MCF 10A (cell line): ENCODE data around the gene ANKLE2. TPM values are rescaled to one million over a fixed set of nuclear protein-coding genes. Genes with fewer than 3 reads are reported as not detected.

Source experiments
- BruUV-seq: library from RNA; stranded (reverse); fragments of 400-500 nt; replicated peaks from 2 replicates; lab custom pipeline; 2021; lab: Mats Ljungman, UMichigan
- CTCF ChIA-PET: fragments of 300-600 bp; sonication (Branson Sonifier 250); formaldehyde crosslinking; extraction: SDS; loops from one replicate; lab custom pipeline; 2021; ENCODE audit warnings: antibody characterized with exemption, inconsistent platforms; lab: Yijun Ruan, JAX
- POLR2A ChIA-PET: fragments of 300-600, 350-650 bp; sonication (Branson Sonifier 250); formaldehyde crosslinking; extraction: SDS; loops from one replicate; lab custom pipeline; 2020; ENCODE audit warnings: antibody characterized with exemption, inconsistent platforms; lab: Yijun Ruan, JAX
- DNase-seq: peaks from one replicate; pipeline ENCODE4 v3.0.0-alpha.2; 2018; ENCODE audit not compliant: unreplicated experiment
- H3K27ac Mint-ChIP-seq: one replicate; pipeline ENCODE4 v1.8.0; 2022; ENCODE audit warnings: mild to moderate bottlenecking, low read depth, mixed read lengths; ENCODE audit not compliant: unreplicated experiment
- H3K27me3 Mint-ChIP-seq: one replicate; pipeline ENCODE4 v1.8.0; 2022; ENCODE audit warnings: mixed read lengths; ENCODE audit not compliant: insufficient read depth, unreplicated experiment
- H3K36me3 Mint-ChIP-seq: one replicate; pipeline ENCODE4 v1.8.0; 2022; ENCODE audit warnings: mild to moderate bottlenecking, moderate library complexity, mixed read lengths; ENCODE audit not compliant: insufficient read depth, unreplicated experiment
- H3K4me1 Mint-ChIP-seq: one replicate; pipeline ENCODE4 v1.8.0; 2022; ENCODE audit warnings: mixed read lengths; ENCODE audit not compliant: insufficient read depth, unreplicated experiment
- H3K4me3 Mint-ChIP-seq: one replicate; pipeline ENCODE4 v1.8.0; 2022; ENCODE audit warnings: mild to moderate bottlenecking, moderate library complexity, mixed read lengths; ENCODE audit not compliant: unreplicated experiment
- H3K9me3 Mint-ChIP-seq: one replicate; pipeline ENCODE4 v1.8.0; 2022; ENCODE audit warnings: mixed read lengths; ENCODE audit not compliant: unreplicated experiment
- CTCF ChIP-seq: fragments of 200-600 bp; IDR thresholded peaks from one replicate; pipeline ENCODE4 v1.8.0; 2022; ENCODE audit warnings: antibody characterized with exemption, mild to moderate bottlenecking; ENCODE audit not compliant: unreplicated experiment
- intact Hi-C: fragments of 100-400 bp; cut with micrococcal nuclease; formaldehyde crosslinking; loops from 2 replicates; pipeline ENCODE4 v1.14.1; 2022
- total RNA-seq: library from RNA; stranded (reverse); gene quantifications from 2 replicates; pipeline ENCODE4 v1.2.3, GENCODE V29; 2022

Gene ANKLE2
- total RNA-seq, 1 experiment from 2014 or later = 142 TPM

GRCh38 chr12:132677492-132677891 is 84.1 kb downstream of the ANKLE2 start:
- no TSS peak for BruUV-seq
- no peaks in the 10 kb centered on the region for H3K27me3 Mint-ChIP-seq

GRCh38 chr12:132675757-132676432 is 85.7 kb downstream of the ANKLE2 start:
- no peaks in the 10 kb centered on the region for H3K27me3 Mint-ChIP-seq
- no TSS peak for BruUV-seq
- H3K4me3 Mint-ChIP-seq = no peak overlapping the region
- CTCF ChIA-PET = interaction anchor here (0.7 to 1.4 kb wide), 3 partner anchors 37 to 160 kb away, joined by 3 to 5 read pairs (median 3); no protein-coding TSS in a partner anchor
- no peak for DNase-seq
- H3K27ac Mint-ChIP-seq = no peak overlapping the region
- intact Hi-C loops = no loop called here
- TF ChIP-seq CTCF = no peak
- no peaks in the 10 kb centered on the region for H3K4me1 Mint-ChIP-seq
- POLR2A ChIA-PET = no interaction called here
- H3K36me3 Mint-ChIP-seq = peaks cover 77% of the 10 kb centered on the region
- H3K9me3 Mint-ChIP-seq = no peaks in the 10 kb centered on the region

More at GRCh38 chr12:132677492-132677891, 84.1 kb downstream of the ANKLE2 start:
- TF ChIP-seq CTCF = no peak
- POLR2A ChIA-PET = no interaction called here
- CTCF ChIA-PET = no interaction called here
- H3K4me3 Mint-ChIP-seq = no peak overlapping the region
- no peaks in the 10 kb centered on the region for H3K9me3 Mint-ChIP-seq
- no peaks in the 10 kb centered on the region for H3K4me1 Mint-ChIP-seq
- DNase-seq = no peak
- peaks cover 61% of the 10 kb centered on the region for H3K36me3 Mint-ChIP-seq
- intact Hi-C loops = no loop called here
- no peak overlapping the region for H3K27ac Mint-ChIP-seq

Other genes starting within 250 kb of the ANKLE2 start
- not detected in 2 replicates for gene LRCOL1, start 151.2 kb downstream of the ANKLE2 start, total RNA-seq
- gene P2RX2, start 143.1 kb downstream of the ANKLE2 start, total RNA-seq = not detected in 2 replicates
- gene POLE, start 74.5 kb downstream of the ANKLE2 start, total RNA-seq = 36.3 and 40.4 TPM in 2 replicates
- 23.8 and 28.1 TPM in 2 replicates for gene PXMP2, start 74.2 kb downstream of the ANKLE2 start, total RNA-seq
- 69.8 and 84.0 TPM in 2 replicates for gene PGAM5, start 51.0 kb downstream of the ANKLE2 start, total RNA-seq
- gene GOLGA3, start 67.0 kb upstream of the ANKLE2 start, total RNA-seq = 94.9 and 116 TPM in 2 replicates
- gene CHFR, start 125.8 kb upstream of the ANKLE2 start, total RNA-seq = 41.0 and 42.4 TPM in 2 replicates
- 12.0 and 13.6 TPM in 2 replicates for gene ZNF605, start 194.5 kb upstream of the ANKLE2 start, total RNA-seq
- gene ZNF26, start 224.5 kb upstream of the ANKLE2 start, total RNA-seq = 18.5 and 18.7 TPM in 2 replicates